Measurements from ENCODE around the gene TPCN2.

DNA sequence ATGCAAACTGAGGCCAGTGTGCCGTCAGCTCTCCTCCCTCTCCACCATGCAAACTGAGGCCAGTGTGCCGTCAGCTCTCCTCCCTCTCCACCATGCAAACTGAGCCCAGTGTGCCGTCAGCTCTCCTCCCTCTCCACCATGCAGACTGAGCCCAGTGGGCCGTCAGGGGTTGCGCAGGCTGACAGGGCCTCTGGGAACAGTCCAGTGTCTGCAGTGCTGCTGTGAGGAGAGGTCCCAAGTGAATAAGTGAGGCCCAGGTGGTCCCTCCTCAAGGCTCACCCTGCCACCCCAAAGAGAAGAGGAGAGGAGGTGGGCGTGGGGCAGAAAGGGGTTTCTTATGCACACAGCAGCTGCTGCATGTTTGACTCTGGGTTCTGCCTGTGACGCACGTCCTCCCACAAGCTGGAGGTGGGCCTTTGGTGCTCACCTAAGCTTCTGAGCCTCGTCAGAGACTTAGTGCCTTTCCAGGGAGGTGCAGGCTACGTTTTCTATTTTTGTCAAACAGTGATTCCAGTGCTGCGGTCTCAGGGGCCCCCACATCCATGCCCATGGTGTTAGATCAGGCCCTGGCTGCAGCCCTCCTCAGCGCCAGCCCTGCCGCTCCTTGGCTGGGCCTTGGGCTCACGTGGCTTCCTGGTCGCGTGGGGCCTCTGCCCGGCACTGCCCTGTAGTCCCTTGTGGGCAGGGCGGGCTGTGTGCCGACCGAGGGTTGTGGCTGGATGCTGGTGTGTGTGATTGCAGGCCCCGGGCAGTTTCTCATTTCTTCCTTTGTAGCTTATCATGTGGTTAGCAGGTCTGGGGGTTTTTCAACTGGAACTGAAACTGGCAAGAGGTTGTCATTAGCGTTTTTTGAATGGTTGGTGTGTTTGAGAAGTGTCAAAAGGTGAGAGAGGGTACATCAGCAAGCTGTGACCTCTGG, 7.1 kb downstream of the TPCN2 start:
- TF ChIP-seq POLR2AphosphoS5 (IDR thresholded peaks at IDR 0.05; ENCODE audit: borderline replicate concordance, low read depth, low read length) (no peak), EZH2 (IDR thresholded peaks at IDR 0.05) (no peak), FOXP2 (optimal IDR thresholded peaks at IDR 0.05; ENCODE audit: control extremely low read depth, extremely low read length, insufficient read depth) (no peak)
